ENCODE results near the gene COL4A2.

DNA sequence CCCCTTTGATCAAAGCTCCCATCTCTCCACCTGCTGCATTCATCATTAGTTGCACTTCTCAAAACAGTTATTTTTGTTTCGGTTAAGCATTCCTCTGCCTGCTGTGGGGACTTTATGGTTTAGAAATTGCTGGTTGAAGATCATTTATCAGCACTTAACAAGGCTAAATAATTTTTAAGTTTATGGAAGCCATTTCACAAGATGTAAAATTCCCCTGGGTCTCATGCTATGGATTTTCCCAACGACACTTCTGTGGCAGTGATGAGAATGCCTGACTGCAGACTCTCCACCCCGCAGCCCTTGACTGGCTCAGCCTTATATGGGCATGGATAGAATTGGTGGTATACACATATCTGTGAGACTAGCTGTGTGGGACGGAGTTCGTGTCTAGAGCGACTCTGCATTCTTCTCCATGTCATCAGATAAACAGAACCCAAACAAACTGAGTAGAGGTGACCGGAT lies 52.8 kb downstream of the COL4A2 start:
- TF ChIP-seq CTCF (conservative IDR thresholded peaks at IDR 0.05; ENCODE audit: low read depth, low read length) (no peak), EZH2 (IDR thresholded peaks at IDR 0.05; ENCODE audit: low read length, unreplicated experiment) (no peak), EZH2phosphoT487 (IDR thresholded peaks at IDR 0.05; ENCODE audit: borderline replicate concordance, low read length) (no peak)
